ENCODE results near the gene OR1J2.
"Not testable (repeated sequence)": the region's sequence is repeated elsewhere in the genome, so short reads cannot be mapped to it uniquely, and the experiment has no call there.

OR1J2 gene, protein sequence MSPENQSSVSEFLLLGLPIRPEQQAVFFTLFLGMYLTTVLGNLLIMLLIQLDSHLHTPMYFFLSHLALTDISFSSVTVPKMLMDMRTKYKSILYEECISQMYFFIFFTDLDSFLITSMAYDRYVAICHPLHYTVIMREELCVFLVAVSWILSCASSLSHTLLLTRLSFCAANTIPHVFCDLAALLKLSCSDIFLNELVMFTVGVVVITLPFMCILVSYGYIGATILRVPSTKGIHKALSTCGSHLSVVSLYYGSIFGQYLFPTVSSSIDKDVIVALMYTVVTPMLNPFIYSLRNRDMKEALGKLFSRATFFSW

DNA sequence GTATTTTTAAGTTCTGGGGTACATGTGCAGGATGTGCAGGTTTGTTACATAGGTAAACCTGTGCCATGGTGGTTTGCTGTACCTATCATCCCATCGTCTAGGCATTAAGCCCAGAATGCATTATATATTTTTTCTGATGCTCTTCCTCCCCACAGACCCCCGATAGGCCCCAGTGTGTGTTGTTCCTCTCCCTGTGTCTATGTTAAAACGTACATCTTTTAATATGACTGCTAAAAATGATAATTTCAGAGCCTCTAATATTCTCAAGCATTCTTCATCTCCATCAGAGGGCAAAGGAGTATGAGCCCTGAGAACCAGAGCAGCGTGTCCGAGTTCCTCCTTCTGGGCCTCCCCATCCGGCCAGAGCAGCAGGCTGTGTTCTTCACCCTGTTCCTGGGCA is at the start of gene OR1J2:
Gene OR1J2 (plus strand): TSS at position 301 of the 400 bp plus-strand sequence. CDS start 0 bp downstream, at position 301.
- DNase-seq = no peak

DNA sequence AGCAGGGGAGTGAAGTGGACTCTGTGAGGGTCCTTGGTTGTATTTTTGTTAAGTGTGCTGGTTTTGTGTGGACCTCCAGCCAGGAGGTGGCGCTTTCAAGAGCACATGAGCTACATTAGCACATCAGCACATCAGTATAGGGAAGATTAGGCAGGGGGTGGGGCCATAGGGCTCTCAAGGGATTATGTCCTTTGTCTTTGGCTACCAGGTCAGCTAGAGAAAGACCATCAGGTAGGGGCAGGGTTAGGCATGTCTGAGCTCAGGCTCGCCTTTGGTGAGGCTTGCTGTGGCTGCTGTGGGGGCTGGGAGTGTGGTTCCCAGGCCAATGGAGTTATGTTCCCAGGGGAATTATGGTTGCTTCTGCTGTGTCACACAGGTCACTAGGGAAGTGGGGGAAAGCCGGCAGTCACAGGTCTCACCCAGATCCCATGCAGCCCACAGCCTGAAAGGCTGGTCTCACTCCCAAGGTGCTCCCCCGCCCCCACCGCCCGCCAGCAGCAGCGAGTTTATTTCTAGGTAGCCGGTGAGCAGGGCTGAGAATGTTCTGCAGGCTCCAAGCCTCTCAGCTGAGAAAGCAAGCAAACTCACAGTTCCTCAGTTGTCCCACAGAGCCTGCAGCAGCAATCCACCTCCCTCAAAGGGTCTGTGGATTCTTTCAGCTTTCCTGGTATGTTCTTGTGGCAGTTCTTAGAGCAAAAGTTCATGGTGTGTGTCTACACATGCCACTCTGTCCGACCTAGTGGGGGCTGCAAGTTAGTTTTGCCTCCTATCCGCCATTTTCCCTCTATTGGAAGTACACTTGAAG is 46.6 kb upstream of the OR1J2 start:
- DNase-seq = peak; percentile 6

DNA sequence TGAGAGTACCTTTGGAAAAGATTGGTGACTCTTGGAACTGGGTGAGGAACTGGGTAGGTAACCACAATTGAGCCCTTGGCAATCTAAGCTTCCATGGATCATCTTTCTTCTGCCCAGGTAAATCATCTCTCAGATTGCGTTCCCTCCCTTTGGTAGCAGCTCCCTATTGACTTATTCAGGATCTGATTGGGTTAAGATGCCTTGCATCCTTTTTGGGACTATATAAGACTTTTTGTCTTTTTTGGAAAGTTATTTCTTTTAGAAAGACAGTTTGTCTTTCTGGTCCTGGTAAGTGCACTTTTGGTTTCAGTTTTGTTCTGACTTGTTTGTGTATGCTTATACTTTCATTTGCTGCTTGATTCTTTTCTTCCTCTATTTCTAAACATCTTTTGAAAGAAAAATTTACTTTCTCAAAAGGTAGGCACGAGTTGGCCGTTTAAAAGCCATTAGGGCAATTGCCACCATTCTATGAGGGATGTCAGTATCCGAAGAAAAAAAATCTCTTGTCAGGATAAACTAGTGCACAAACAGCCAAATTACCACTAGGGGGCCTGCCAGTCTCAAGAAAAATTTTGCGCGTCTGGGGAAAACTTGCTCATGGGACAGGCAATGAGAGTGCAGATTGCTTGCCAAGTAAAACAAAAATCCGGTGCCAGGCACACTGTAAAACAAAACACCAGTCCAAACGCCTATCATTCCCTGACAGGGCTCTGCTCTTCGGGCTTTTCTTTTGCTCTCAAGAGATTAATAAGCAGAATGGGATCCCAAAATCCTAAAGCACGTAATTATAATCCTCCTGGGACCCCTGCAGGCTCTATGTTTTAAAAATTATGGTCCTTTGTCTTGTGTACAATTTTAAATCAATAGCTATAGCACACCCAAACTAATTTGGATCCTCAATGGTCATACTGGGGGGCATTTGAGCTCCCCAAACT is 45.7 kb upstream of the OR1J2 start:
- peak; percentile 84 for DNase-seq

DNA sequence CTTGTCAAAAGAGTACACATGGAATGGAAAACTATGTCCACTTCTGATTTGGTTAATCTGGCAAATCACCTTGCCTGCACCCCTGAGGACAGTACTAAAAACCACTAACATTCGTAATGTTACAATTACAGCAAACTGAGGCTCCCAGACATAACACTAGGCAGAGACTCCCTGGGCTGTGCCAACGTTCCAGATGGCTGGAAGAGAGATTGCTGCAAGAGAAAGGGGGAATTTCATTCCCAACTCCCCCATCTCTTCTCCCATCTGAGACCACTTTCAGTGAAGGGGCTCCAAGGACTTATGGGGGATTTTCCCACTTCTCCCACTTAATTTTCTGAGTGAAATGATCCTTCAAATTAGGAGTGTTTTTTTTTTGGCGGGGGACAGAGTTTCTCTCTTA is 44.1 kb upstream of the OR1J2 start:
- DNase-seq = no peak

DNA sequence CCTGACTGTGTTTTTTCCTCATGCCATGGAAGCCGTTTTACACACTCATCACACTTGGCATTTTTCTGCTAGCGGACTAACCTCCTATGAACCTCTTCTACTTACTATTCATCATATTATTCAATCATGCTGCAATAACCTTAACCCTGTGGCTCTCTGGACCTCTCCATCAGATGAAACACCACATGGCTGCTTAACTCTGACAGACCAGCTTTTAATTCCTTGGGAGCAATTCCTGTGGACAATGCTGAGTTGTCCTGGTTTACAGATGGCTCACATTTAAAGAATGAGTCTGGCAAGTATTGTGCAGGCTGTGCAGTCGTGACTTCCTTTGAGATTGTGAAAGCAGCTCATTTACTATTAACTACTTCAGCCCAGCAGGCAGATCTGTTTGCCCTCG is 41.9 kb upstream of the OR1J2 start:
- DNase-seq = no peak

DNA sequence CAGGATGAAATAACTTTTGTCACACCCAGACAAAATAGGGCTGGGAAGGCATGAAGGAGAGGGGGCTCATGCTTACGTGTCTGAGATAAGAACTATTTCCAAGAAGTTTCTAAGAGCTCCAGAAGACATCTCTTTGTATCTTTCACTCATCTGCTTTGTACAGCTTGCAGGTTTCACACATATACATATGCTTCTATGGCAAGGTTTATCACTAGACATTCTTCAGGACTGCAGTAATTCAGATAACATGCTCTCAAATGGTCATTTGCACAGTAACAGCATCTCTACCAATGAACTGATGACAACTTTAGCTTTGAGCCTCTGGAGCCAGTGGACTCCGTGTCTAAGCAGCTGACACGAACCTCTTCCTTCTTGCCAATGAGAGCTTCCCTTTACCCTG is 36.0 kb upstream of the OR1J2 start:
- DNase-seq = no peak

DNA sequence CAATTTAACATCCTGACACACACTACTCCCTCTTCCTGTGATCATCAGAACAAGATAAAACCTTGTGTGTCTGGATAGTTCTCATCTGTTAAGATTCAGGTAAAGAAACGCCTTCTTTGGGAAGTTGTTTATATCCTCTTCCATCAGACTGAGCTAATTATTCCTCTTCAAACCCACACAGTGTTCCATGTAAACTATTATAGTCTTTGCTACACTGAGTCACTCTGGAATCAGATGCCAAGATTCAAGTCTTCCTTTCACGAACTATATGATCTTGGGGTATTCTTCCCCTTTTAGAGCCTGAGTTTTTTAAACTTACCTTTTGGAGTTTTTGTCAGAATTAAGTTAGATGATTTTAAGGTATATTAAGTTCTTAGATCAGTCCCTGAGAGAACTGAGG is 34.9 kb upstream of the OR1J2 start:
- DNase-seq = no peak

DNA sequence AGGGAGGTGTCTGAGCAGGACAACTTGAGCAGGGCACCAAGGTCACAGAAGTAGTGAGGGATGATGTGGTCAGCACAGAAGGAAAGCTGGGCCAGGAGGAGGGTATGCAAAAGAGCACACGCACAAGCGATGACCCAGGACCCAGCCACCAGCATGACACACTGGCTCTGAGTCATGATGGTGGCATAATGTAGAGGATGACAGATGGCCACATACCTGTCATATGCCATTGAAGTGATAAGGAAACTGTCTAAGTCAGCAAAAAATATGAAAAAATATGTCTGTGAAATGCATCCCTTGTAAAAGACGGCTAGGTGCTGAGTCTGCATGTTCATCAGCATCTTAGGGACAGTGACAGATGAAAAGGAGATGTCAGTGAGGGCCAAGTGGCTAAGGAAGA is 33.3 kb upstream of the OR1J2 start:
- peak; percentile 10 for DNase-seq

DNA sequence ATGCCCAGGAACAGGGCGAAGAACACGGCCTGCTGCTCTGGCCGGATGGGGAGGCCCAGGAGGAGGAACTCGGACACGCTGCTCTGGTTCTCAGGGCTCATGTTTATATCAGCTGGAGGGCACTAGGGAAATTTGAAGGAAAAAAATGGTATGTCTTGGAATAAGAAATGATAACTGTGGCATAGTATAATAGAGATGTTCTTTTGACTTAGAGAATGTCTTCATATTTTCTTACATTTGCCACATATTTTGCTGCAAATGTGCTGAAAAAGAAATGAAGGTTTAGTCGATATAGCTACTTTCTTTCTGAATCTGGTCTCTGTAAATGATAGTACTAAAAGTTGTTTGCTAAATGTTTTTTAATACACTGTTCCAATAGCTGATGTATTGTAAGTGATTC is 32.8 kb upstream of the OR1J2 start, which contains the start of gene OR1J1:
Gene OR1J1 (minus strand): TSS at position 101 of the 400 bp plus-strand sequence. CDS start 0 bp downstream, at position 101.
- no peak for DNase-seq

DNA sequence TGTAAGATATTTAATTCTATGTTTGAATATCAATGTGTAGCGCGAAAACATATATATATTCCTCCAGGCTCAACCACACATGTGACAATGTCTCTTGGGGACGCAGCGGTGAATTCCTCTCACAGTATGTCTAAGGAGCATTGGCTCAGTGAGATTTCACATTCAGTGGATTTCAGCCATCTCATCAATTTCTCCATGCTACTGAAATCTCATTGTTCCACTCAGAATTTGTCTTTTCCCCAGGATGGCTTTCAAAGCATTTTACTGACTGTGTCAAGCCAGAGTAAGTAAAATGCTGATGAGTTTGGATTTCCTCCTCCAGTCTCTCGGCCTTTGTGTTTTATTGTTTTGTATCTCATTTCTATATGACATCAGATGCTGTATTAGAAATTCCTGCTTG is 31.5 kb upstream of the OR1J2 start:
- no peak for DNase-seq

DNA sequence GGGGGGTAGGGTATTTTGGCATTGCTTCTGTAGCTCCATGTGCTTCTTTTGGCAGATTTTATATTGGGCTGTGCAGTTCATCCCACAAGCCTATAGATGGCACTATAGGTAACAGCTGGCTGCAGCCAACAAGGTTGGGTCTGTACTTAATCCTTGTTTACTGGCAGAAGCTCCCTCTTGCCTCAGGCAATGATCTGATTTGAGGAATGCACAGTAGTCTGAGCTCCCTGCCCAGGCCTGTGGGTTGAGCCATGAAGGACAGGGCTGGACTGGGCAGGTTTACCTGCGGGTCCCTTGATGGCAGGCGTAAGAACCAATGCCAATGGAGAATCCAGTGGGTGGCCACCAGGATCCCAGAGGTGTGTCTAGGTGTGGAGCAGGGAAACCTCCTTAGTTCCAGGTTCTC is 11.7 kb upstream of the OR1J2 start:
- DNase-seq = peak; percentile 51

DNA sequence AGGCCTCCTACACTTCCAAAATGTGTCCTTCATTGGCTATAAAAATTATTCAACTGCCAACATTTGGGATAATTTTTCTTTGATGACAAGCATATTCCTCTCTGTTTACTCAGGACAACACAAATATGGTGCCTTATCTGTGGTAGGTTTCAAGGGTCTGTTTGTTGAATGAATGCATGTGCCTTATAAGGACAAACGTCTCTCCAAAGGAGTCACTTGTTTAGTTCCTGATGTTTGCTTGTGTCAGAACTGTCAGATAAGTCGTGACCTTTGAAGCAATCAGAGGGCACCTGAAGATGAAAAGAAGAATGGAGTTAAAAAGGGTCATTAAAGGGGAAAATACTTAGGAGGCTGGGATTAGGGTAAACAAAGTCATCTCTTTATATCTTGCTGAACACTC is 3.6 kb upstream of the OR1J2 start:
- no peak for DNase-seq

DNA sequence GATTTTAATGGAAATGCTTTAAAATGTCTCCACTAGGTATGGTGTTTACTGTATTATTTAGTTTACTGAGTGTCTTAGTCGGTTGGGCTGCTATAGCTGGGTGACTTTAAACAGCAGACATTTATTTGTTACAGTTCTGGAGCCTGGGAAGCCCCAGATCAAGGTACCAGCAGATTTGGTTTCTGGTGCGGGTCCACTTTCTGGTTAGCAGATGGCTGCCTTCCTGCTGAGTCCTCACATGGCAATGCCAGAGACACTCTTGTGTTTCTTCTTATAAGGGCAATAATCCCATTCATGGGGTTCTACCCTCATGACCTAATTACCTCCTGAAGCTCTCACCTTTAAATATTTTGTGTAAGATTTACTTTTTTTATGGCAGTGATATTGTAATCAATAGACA is 7.6 kb downstream of the OR1J2 start:
- no peak for DNase-seq

DNA sequence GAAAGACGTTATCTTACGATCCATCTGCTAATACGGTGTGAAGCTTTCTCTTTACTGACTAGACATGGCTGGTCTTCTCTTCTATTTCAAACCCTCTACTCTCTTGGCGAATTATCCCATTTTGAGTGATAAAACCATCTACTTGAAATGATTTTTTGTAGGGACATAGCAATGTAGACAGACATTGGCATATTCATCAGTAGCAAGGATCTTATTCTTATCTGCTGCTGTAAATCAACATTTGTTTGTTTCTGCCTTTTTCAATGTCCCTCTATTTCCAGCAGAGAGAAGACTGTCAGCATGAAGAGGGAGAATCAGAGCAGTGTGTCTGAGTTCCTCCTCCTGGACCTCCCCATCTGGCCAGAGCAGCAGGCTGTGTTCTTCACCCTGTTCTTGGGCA is 8.2 kb downstream of the OR1J2 start, which contains the start of gene OR1J4:
Gene OR1J4 (plus strand): TSS at position 301 of the 400 bp plus-strand sequence. CDS start 0 bp downstream, at position 301.
- DNase-seq = no peak

DNA sequence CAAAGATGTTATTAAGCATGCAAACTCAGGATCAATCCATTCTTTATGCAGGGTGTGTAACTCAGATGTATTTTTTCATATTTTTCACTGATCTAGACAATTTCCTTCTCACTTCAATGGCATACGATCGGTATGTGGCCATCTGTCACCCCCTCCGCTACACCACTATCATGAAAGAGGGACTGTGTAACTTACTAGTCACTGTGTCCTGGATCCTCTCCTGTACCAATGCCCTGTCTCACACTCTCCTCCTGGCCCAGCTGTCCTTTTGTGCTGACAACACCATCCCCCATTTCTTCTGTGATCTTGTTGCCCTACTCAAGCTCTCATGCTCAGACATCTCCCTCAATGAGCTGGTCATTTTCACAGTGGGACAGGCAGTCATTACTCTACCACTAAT is 8.8 kb downstream of the OR1J2 start:
- DNase-seq = no peak

DNA sequence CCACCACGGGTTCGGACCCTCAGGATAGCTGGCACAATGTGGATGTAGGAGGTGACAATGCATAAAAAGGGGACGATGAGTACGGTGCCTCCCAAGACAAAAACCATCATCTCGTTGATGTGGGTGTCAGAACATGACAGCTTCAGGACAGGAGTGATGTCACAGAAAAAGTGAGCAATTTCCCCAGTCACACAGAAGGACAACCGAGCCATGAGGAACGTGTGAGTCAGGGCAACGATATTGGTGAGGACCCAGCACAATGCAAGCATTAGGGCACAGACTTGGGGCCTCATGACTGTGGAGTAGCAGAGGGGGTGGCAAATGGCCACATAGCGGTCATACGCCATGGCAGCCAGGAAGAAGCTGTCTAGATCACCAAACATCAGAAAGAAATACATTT is 16.0 kb downstream of the OR1J2 start:
- DNase-seq = no peak

DNA sequence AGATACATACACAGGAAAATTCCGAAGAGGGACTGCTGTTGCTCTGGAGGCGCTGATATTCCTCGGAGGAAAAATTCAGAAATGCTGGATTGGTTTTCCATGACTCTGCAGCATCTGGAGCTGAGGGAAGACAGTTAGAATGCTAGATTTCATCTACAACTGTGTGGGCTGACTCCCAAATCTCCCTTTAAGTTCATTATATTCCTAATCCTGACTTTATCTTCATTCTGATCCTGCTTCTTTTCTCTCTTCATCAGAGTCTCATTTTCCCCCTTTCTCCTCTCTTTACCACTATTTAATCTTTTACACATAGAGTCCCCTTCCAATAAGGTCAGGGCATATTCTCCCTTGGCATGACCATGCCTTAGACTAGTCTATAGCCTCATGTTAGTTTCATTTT is 16.6 kb downstream of the OR1J2 start, which contains the start of gene OR1N1:
Gene OR1N1 (minus strand): TSS at position 101 of the 400 bp plus-strand sequence. CDS start 0 bp downstream, at position 101.
- DNase-seq = no peak

DNA sequence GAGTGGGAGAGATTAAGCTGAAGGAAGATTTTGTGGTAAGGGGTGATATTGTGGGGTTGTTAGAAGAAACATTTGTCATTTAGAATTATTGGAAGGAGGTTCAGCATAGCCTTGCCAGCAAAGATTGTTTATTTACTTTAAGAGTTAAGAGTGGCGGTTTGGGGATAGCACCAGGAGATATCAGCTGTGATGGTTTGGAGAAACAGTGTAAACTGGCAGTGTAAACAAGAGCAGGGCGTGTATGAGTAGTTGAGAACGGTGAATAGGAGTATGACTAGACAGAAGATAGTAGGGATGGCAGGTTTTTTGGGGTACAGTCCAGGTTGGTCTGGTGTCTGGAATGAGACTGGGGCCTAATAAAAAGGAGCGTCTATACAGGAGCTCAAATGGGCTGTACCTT is 20.6 kb downstream of the OR1J2 start:
- not testable (repeated sequence) for DNase-seq

DNA sequence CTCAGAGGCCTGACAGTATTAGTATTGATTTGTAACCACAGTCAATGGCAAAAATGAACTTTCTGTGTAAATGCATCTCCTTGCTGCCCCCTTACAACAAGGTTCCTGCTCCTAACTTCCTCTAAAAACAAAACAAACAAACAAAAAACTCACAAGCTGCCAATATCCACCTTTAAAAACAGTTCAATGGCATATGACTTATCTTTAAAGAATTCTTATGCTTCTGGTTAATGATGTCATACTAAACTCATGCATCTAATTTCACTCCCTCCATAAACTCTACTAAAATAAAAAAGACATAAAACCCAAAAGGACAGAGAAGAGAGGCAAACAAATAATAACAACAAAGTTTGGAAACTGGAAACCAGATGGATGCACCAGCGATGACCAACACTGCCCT is 25.5 kb downstream of the OR1J2 start:
- no peak for DNase-seq

DNA sequence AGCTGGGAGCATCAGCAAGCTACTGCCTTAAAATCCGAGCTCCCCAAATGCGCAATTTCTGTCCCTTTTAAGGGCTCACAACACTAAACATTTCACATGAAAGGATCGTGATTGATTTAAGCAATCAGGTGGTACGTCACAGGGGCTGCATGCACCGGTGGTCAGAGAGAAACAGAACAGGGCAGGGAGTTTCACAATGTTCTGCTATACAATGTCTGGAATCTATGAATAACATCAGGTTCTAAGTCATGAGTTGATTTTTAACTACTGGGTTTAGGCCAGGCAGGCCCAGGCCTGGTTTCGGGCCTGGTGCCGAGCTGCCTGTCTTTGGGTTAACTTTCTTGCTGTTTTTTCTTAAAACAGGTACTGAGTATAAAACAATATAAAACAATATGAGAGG is 26.5 kb downstream of the OR1J2 start:
- not testable (repeated sequence) for DNase-seq

DNA sequence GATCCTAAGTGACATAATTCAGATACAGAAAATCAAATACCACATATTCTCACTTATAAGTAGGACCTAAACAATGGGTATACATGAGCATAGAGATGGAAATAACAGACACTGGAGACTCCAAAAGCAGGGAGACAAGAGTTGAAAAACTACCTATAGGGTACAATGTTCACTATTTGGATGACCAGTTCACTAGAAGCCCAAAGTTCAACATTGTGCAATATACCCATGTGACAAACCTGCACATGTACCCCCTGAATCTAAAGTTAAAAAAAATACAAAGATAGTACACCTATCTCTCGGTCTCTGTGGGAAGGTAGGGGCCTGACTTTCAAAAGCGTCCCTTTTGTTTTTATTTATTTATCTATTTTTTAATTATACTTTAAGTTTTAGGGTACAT is 28.2 kb downstream of the OR1J2 start:
- no peak for DNase-seq

DNA sequence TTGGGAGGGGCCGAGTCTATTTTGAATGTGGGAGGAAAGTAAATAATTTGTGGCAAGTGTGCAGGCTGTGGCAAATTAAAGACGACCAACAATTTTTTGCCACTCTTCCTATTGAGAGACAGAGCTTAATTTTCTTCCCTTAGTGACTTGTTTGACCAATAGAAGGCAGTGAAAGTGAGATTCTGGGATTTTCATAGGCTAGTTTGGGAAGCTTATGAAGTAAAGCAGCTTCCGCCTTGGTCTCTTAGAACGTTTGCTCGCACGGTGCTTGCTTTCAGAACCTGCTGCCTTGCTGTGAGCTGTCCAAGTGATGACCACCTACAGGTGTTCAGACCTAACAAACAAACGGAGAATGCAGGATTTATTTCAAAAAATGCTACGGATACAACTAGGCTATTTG is 35.6 kb downstream of the OR1J2 start:
- no peak for DNase-seq

DNA sequence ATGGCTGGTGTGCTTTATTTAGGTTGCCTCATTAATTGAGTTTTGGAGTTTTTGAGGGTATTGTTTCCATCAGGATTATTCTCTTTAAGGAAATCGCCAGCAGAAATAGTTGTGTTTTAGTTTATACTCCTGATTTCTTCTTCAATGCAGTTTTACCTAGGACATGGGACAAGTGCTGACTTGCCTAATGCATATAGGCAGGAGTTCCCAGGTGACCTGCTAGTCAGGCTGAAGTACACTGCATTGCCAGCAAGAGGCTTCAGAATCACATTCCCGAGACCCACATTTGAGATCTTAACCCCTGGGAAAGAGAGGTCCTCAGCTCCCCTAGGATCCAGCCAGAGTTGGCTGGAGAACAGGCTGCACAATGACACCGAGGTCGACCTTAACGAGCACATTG is 40.8 kb downstream of the OR1J2 start:
- no peak for DNase-seq
